Fibroblast of skin of back (primary cell): ENCODE results near the gene SLC4A4.

Source experiments
- DNase-seq: peaks from one replicate; pipeline ENCODE4 v3.0.0-alpha.2; 2013

SLC4A4 gene

DNA sequence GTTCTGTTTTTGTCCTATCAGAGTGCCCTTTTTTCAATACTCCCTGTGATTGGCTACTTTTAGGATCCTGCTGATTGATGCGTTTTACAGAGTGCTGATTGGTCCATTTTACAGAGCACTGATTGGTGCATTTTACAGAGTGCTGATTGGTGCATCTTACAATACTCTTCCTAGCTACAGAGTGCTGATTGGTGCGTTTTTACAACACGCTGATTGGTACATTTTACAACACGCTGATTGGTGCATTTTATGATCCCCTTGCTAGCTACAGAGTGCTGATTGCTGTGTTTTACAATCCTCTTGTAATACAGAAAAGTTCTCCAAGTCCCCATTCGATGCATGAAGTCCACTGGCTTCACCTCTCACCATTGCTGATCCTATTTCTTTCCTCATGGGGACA, 268.3 kb downstream of the SLC4A4 start:
- DNase-seq, result no peak

DNA sequence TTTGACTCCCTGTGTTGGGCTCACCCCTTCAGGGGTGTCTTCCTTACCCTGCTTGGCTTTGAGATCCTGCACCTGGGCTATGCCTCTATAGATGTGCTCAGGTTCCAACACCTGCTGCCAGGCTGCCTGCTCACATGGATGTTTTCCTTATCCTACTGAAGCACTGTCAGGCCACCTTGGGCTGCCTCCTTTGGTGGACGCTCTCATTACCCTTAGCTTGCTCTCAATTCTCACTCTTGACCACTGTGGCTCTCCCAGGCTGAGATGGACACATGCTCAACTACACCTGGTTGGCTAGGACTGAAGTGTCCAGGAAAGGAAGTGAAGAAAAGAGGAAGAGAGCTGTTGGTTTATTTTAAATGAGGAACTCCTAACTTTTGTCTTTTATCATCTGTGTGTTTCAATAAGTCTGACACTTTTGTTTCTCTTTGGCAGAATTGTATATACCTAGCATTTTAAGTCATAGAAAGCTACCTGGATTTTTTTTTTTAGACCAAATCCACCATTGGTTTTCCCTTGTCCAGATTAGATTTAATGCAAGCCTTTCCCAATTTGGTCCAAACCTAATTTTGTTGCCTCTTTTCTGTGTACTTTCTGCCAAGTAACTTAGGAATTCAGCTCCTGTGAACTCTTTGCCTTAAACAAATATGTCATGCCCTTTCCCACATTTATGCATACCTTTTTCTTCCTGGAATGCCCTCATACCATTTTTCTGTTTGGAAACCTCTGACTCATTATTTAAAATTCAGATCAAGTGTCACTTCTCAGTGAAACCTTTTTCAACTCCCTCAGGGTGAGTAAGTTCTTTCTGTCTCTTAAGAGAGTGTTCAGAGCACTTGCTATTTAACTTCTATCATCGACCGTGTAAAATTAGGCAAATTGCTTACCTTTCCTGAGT, 269.2 kb downstream of the SLC4A4 start:
- DNase-seq, result peak; percentile 72

DNA sequence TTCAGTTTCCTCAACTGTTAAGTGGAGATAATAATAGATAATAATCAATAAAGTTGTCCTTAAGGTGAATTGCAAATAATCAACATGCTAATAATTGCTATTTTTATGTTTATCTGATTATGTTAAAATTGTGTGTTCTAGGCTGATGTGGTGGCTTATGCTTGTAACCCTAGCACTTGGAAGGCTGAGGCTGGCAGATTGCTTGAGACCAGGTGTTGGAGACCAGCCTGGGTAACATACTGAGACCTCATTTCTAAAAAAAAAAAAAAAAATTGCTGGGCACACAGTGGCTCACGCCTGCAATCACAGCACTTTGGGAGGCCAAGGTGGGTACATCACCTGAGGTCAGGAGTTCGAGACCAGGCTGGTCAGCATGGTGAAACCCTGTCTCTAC, 269.9 kb downstream of the SLC4A4 start:
- no peak for DNase-seq

DNA sequence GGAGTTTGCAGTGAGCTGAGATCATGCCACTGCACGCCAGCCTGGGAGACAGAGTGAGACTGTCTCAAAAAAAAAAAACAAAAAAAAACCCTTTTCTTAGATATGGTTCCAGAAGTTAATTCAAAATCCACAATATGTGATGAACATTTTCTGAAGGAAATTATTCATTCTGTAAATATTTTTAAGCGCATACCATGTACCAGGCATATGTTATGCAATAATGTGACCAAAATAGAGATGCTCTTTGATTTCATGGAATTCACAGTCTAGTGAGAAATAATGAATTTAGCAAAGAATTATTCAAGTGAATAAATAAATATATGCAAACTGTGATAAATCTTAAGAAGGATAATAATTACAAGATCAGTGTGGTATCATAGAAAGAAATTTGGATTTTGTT, 270.3 kb downstream of the SLC4A4 start:
- peak; percentile 50 for DNase-seq

DNA sequence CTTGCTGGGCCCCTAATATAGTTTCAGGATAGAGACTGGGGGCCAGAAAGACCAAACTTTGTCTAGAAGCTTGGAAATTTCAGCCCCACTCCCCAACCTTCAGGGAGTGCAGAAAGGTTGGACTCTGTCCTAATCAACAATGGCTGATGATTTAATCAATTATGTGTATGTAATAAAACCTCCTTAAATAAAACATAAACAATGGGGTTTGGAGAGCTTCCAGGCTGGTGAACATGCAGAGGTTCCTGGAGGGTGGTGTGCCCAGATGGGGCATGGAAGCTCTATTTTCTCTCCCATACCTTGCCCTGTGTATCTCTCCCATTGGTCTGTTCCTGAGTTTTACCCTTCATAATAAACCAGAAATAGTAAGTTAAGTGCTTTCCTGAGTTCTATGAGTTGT, 270.8 kb downstream of the SLC4A4 start:
- DNase-seq, result peak; percentile 1

DNA sequence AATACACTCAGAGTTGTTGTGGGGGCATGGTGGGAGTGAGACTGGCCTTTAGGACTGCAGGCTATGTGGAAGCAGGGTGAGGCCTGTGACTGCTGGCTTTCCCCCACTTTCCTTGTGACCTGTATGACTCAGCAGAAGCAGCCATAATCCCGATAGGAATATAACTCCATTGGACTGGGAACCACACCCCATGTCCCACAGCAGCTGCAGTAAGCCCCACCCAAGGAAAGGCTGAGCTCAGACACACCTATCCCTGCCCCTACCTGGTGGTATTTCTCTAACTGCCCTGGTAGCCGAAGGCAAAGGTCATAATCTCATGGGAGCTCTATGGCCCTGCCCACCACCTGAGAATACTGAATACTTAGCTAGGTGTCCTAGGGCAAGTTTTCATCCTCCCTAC, 275.8 kb downstream of the SLC4A4 start:
- DNase-seq, result no peak

DNA sequence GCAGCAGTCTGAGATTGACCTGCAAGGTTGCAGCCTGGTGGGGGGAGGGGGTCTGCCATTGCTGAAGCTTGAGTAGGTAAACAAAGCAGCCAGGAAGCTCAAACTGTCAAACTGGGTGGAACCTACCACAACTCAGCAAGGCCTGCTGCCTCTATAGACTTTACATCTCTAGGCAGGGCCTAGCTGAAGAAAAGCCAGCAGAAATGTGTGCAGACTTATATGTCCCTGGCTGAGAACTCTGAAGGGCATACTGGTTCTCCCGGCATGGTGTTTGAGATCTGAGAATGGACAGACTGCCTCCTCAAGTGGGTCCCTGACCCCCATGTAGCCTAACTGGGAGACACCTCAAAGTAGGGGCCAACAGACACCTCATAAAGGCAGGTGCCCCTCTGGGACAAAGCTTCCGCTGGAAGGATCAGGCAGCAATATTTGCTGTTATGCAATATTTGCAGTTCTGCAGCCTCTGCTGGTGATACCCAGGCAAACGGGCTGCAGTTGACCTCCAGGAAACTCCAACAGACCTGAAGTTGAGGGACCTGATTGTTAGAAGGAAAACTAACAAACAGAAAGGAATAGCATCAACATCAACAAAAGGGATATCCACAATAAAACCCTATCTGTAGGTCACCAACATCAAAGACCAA, 277.5 kb downstream of the SLC4A4 start:
- no peak for DNase-seq
